ENCODE results near the gene ADAMTS2.

Gene ADAMTS2

DNA sequence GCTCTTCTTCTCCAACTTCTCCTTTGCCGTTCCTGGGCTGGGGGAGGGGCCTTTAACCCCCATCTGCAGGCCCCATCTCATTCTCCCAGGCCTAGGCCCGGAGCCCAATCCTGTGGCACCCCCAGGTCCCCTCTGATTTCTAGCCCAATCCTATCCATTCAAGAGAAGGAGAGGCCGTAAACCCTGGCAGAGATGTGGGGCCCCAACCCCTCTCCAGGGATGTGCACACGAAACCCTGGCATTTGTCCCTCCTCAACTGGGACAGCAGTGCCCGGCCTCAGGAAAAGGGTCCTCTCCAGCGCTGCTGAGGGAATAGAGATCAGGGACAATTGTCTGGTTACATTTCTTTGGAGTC, 24.2 kb upstream of the ADAMTS2 start:
- POLR2A ChIA-PET, result no interaction called here

DNA sequence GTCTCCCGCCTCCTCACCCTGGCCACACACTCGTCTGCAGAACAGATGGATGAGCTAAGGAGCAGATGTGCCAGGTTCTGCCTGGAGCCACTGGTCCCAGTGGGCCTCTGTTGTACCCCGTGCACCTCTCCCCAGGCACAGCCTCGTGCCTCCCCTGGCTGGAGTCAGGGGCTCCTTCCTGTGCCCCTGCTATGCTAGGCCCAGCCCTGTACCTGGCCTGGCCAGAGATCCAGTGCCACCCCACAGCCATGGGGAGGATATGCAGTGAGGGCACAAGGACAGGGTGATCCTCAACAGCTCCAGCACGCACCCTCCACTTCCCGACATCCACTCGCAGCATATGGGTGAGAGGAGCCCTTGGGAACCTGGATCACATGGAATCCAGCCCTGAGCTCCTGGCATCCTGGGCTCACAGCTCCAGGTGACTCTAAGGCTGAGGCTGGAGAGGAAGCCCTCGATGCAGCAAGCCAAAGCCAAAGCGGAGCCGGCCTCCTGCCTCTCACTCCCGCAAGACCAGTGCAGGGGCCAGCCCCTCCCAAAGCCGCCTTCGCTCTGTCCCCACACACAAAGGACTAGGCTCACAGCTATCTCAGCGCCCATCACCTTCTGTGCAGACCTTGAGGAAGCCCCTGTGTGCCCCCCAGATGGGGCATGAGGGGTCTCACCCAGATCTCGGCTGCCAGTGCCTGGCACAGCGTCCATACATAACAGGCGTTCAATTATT, 23.7 kb upstream of the ADAMTS2 start:
- ChIA-PET POLR2A (no interaction called here), CTCF (no interaction called here)
- H3K4me3 ChIP-seq (ENCODE audit: low read depth, low read length), result no peak overlapping the region
- DNase-seq (ENCODE audit: low read depth, low spot score), result no peak
- TF ChIP-seq, protein P1, sequence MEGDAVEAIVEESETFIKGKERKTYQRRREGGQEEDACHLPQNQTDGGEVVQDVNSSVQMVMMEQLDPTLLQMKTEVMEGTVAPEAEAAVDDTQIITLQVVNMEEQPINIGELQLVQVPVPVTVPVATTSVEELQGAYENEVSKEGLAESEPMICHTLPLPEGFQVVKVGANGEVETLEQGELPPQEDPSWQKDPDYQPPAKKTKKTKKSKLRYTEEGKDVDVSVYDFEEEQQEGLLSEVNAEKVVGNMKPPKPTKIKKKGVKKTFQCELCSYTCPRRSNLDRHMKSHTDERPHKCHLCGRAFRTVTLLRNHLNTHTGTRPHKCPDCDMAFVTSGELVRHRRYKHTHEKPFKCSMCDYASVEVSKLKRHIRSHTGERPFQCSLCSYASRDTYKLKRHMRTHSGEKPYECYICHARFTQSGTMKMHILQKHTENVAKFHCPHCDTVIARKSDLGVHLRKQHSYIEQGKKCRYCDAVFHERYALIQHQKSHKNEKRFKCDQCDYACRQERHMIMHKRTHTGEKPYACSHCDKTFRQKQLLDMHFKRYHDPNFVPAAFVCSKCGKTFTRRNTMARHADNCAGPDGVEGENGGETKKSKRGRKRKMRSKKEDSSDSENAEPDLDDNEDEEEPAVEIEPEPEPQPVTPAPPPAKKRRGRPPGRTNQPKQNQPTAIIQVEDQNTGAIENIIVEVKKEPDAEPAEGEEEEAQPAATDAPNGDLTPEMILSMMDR (IDR thresholded peaks at IDR 0.05; ENCODE audit: insufficient read depth, low read length, missing control alignments), result no peak

More for the DNA sequence above, 24.2 kb upstream of the ADAMTS2 start:
- no peak for DNase-seq (ENCODE audit: low read depth, low spot score)
- TF ChIP-seq, protein P1 (IDR thresholded peaks at IDR 0.05; ENCODE audit: insufficient read depth, low read length, missing control alignments), result no peak
- CTCF ChIA-PET, result no interaction called here
- H3K4me3 ChIP-seq (ENCODE audit: low read depth, low read length), result no peak overlapping the region

DNA sequence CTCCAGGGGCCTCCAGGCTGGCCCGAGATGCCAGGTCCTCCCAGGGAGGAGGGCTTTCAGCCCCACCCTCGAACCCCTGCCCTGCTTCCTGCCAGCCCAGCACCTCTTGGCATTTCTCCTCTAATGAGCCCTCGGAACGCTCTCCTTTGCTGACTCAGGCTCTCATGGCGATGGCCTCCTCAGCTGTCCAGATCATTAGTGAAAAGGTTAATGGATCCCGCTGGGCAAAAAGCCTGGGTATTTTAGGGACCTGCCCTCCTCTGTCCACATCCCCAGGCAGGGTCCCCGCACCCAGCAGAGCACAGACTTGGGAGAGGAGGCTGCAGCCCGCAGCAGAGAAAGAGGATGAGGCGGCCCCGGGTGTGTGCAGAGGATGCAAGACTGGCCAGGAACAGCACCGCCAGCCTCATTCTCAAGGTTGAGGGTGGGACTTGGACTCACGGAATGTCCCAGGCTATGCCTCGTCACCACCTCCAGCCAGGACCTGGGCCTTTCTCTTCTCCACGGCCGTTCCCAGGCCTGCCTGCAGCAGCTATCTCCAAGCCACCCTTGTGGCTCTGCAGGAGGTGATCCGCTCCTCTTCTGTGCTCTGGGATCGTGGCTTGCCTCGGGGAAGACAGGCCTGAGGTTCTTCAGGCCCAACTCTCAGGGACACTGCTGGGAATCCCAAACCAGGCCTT, 23.0 kb upstream of the ADAMTS2 start:
- TF ChIP-seq, protein P1 (IDR thresholded peaks at IDR 0.05; ENCODE audit: insufficient read depth, low read length, missing control alignments), result no peak
- ChIA-PET CTCF (no interaction called here), POLR2A (no interaction called here)
- DNase-seq (ENCODE audit: low read depth, low spot score), result no peak
- no peak overlapping the region for H3K4me3 ChIP-seq (ENCODE audit: low read depth, low read length)

DNA sequence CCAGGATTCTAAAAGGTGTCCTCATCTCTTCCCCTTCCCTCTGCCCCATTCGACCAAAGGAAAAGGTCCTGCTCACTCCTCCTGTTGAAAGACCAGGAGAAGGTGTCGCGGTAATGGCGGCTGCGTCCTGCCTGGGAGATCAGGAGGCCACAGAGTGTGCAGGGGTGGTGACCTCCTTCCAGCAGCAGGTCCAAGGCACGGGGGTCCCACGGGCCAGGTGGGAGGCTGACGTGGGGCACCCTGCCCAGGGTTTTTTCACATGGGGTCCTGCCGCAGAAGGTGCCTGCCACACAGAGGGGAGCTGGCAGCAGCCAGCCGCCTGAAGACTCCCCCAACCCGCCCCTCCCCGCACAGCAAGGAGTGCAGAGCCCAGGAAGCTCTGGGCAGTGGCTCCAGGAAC, 22.2 kb upstream of the ADAMTS2 start:
- H3K4me3 ChIP-seq (ENCODE audit: low read depth, low read length), result no peak overlapping the region
- TF ChIP-seq, protein P1 (IDR thresholded peaks at IDR 0.05; ENCODE audit: insufficient read depth, low read length, missing control alignments), result no peak
- ChIA-PET CTCF (no interaction called here), POLR2A (no interaction called here)
- no peak for DNase-seq (ENCODE audit: low read depth, low spot score)

DNA sequence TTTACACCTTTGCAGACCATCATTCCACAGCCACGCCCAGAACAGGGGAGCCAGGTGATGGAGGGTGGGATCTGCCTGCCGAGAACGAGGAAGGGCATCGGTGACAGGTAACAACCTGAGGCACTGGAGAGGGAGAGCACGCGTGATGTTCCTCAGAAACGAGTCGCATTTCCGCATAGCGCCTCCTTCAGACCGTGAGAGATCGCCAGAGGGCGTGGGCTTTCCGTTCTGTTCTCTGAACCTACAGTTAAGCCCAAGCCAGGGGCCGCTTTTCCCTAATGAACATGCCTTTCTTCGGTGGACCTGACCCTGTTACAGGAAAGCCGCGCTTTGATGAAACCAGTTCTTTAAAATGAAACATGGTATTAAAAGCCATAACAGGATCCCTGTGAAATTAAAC, 17.1 kb upstream of the ADAMTS2 start:
- CTCF ChIA-PET, result no interaction called here
- POLR2A ChIA-PET, result no interaction called here
- TF ChIP-seq, protein P1 (IDR thresholded peaks at IDR 0.05; ENCODE audit: insufficient read depth, low read length, missing control alignments), result no peak
- no peak for DNase-seq (ENCODE audit: low read depth, low spot score)
- H3K4me3 ChIP-seq (ENCODE audit: low read depth, low read length), result no peak overlapping the region

DNA sequence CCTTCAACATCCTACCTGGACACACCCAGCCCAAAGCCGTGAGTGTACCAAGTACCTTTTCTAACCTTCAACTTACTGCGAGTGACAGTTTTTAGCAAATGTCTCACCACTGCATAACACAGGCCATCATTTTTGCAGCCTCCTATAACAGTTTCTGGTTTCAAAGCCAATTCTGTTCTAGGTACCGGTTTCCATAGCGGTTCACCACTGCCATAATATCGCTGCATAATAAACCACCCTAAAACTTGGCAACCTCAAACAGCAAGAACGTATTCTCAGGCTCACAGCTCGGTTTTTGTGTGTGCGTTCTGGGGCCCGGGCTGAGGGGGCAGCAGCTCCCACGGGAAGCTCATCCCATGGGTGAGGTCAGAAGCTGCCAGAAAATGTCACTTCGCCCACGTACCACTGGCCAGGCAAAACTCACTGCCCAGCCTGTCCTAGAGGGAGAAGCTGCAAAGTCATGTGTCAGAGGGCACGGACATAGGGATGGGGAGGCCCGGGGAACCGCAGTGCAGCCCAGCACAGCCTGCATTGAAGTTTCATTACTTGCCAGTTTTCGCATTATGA, 15.9 kb upstream of the ADAMTS2 start:
- ChIA-PET CTCF (interaction anchor here (1.7 kb wide), 1 partner anchor 17 kb away, joined by 3 read pairs; no protein-coding TSS in a partner anchor), POLR2A (no interaction called here)
- no peak for DNase-seq (ENCODE audit: low read depth, low spot score)
- TF ChIP-seq, protein P1 (IDR thresholded peaks at IDR 0.05; ENCODE audit: insufficient read depth, low read length, missing control alignments), result no peak
- no peak overlapping the region for H3K4me3 ChIP-seq (ENCODE audit: low read depth, low read length)
